Left forelimb (tissue), 1 donor: ENCODE measurements around the gene NFASC.

Experiments
- DNase-seq: peaks from one replicate; pipeline ENCODE4 v3.0.0-alpha.2; 2018; ENCODE audit warnings: low spot score

NFASC gene

GRCh38 chr1:204859861-204860267 is 10.8 kb upstream of the NFASC start:
- DNase-seq, result no peak

GRCh38 chr1:204863024-204863423 is 7.6 kb upstream of the NFASC start:
- no peak for DNase-seq

GRCh38 chr1:204863730-204864129 is 6.9 kb upstream of the NFASC start:
- no peak for DNase-seq

DNA sequence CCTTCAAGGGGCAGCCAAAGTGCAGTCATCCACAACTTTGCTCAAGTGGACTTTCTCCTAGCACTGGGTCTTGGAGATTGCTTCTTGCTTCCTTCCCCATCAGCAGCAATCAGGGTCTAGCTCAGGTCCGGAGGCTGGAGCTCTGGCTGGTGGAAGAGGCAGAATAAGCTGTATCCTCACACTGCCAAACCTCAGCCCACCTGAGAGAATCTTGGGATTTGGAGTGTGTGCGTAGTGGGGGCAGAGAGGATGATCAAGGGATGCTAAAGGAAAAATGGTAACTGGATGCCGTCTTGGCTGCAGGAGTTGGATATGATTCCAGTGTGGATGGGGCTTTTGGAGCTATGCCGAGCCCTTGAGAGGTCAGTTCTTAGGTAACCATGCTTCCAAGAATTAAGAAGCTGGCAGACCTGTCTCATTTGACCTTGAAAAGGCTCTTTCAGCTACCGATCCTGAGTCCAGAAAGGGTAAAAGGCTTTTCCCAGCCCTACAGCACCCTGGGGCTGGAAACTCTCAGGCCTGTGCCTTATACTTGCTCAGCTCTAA is 4.5 kb upstream of the NFASC start:
- no peak for DNase-seq

GRCh38 chr1:204867203-204867602 is 3.5 kb upstream of the NFASC start:
- DNase-seq, result no peak

GRCh38 chr1:204867666-204868339 is 2.9 kb upstream of the NFASC start:
- no peak for DNase-seq

- DNase-seq, result no peak
Measured at GRCh38 chr1:204868340-204868700, 2.3 kb upstream of the NFASC start.

GRCh38 chr1:204869097-204869496 is 1.6 kb upstream of the NFASC start:
- DNase-seq, result no peak

DNA sequence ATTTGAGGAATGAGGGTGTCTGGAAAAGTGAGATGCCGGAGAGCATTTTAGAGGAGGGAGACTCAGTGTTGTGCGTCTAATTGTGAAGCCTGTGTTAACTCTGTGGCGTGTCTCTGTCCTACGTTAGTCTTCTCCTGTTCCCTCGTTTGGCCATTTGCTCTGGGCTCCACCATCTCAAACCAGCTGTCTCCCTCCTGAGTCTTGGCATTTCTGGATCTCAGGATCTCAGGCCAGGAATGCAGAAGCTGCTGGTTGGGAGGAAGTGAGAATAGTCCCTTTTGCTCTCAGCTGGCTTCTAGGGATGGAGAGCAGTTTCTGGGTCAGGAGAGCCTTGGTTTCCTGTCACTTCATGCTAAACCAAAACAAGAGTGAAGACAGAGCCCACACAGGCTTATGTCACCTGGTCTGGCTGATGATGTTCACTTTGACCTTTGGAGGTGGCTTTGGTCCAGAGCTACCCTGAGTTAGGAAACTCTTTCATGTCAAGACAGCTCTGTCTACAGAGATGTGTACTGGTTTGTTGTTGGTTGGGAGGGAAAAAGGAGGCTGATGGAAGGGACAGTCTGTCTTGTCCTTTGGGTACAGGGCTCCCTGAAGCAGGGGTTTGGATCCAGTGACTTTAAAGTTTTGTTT is 859 bp downstream of the NFASC start:
- no peak for DNase-seq

GRCh38 chr1:204872262-204872881 is 1.7 kb downstream of the NFASC start:
- no peak for DNase-seq

GRCh38 chr1:204873176-204873575 is 2.5 kb downstream of the NFASC start:
- no peak for DNase-seq

DNA sequence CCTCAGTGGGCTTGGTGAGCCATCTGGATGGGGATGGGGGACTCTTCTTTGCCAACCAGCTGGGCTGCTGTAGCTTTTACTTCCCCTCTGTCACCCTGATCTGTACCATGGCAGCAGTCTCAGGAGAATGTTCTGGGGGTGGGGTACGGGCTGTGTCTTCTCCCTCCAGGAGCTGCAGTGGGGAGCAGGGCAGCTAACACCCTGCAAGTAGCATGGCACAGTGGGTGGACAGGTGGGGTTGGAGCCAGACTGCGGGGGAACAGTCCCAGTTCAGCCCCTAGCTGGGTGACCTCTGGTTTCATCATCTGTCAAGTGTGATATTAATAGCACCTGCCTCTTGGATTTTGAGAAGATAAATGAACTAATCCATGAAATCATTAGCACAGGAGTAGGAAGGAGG is 3.1 kb downstream of the NFASC start:
- no peak for DNase-seq

DNA sequence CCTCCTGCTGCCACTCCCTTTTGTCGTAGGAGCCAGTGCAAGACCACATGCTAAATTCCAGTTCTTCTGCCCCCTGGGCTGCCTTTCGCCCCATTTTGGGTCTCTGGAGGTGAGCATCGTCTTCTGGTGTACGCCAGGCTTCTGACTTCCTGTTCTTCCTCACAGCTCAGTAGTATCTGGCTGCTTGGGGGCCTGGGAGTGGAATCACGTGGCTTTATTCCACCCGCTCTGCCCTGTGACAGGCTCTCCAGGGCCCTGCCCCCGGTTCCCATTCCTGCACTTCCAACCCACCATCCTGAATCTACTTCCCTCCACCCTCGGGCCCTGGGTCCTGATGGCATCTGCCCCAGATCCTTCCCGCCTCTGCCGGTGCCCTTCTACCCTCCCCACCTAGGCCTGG is 3.6 kb downstream of the NFASC start:
- DNase-seq, result no peak

DNA sequence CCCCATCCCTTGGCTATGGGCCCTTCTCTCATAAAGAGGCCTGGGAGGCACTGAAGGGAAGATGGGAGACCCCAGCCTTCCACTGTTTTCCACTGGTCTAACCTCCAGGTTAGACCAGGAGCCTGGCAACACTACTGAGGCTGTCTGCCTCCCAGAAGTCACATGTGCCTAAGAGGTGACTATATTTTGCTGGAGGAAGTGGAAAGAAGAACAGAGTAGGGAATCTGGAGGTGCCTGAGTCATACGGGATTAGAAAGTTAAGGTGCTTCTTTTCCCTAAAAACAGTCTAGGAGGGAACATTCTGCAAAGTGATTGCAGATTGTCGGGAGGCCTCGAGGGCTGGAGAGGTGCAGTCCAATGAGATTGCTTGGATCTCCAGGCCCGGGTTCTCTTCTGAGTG is 4.6 kb downstream of the NFASC start:
- DNase-seq, result no peak

GRCh38 chr1:204878621-204879234 is 8.1 kb downstream of the NFASC start:
- no peak for DNase-seq

- DNase-seq, result no peak
Measured at GRCh38 chr1:204879351-204879750, 8.7 kb downstream of the NFASC start.

DNA sequence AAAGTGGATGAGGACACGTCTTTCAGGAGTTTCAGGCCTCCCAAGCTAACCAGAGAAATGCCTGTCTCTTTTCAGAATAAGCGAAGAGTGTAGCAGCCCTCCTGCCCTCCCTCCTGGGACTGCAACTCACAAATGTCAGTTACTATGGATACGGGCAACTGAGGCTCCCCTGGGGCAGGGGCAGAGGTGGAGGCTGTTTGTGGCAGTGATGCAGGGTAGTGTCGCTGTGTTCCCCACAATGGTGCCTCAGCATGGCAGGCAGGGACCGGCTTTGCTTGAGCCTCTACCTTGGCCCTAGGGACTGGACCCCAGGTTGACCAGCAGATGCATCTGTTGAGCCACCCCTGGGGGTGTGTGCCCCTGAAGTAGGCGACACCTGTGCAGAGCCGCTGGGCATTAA is 10.2 kb downstream of the NFASC start:
- DNase-seq, result no peak

DNA sequence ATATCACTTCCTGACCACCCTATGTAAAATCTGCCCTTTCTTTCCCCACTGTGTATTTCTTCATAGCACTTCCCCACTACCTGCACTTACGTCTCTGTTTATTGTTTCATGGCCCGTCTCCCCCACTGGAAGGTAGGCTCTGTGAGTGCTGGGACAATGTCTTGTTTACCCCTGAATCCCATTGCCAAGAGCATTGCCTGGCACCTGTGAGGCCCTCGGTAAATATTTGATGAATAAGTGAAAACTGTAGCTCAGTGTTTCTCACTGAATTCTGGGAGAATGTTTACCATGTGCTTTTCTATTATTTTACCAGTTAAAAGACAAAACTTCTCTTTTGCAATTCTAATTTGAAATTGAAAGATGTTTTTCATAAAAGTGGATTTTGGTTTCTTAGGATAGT is 11.8 kb downstream of the NFASC start:
- no peak for DNase-seq

GRCh38 chr1:204883405-204883804 is 12.7 kb downstream of the NFASC start:
- DNase-seq, result no peak

DNA sequence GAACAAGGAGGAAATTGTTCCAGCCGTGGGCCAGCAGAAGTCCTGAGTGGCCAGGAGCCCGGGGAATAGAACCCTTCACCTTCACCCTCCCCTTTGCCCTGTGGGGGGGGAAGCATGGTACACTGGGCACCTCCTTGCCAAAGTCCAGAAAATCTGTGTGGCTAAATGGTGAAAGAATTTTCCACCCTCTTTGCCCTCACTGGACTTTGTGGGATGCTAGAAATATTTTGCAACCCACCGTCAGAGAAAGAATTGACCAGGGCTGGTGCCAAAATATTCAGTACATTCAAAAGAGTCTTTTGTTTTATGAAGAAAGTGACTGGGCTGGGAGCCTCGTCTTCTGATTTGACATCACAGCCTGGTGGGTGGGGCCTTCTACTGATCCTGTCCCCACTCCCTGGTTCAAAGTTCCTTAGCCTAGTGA is 14.6 kb downstream of the NFASC start:
- no peak for DNase-seq

DNA sequence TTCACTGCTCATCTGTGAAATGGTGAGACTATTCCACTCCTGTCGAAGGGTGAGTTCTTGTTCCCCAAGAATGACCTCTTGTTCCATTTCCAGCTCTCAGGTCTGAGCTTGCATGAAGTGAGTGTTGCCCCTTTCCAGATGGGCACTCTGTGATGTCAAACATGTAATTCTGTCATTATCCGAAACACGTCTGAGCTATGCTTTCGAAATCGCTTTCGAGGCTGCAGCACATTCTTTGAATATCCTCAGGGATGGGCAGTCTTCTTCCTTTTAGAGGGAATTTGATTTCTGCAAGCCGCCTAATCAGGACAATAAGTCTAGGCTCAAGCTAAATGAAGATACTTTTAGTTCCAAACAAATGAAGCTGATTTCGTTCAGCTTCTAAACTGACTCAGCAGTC is 15.1 kb downstream of the NFASC start:
- DNase-seq, result no peak

DNA sequence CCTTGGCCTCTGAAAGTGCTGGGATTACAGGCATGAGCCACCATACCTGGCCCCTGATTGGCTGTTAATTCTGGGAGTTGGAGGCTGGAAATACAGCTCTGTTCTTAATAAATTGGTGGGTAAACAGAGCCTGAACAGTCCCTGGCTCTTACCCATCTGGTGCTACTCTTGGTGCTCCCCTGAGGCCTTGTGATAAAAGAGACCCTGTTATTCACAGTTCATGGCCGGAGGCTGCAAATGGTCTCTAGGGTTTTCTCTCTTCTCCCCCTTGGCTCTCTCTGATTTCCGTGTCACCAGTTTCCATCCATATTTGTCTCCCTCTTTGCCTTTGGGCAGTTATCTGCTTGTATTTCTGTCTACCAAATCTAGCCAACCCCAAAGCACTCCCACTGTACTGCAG is 17.2 kb downstream of the NFASC start:
- DNase-seq, result no peak

- DNase-seq, result no peak
Measured at GRCh38 chr1:204888294-204888693, 17.6 kb downstream of the NFASC start.
